Stimulated activated CD4-positive, alpha-beta T cell treated with anti-CD3 and anti-CD28 coated beads, Interleukin-12 subunit alpha, Interleukin-12 subunit beta, amount 100 ng/mL, for 4 hours (primary cell): ENCODE data around the gene GRM8.

Experiments
- DNase-seq: peaks from one replicate; pipeline ENCODE4 v3.0.0-alpha.2; 2020

Gene GRM8

GRCh38 chr7:127230192-127230925 lies 22.4 kb downstream of the GRM8 start:
- DNase-seq = no peak

- DNase-seq = no peak
These were observed 25.9 kb downstream of the GRM8 start for GRCh38 chr7:127226685-127227374.

- DNase-seq = no peak
These were observed 31.0 kb downstream of the GRM8 start for GRCh38 chr7:127221731-127222130.

- DNase-seq = no peak
These were observed 37.6 kb downstream of the GRM8 start for GRCh38 chr7:127214956-127215718.

- no peak for DNase-seq
These were observed 42.9 kb downstream of the GRM8 start for GRCh38 chr7:127209886-127210285.

GRCh38 chr7:127208860-127209259 lies 43.9 kb downstream of the GRM8 start:
- no peak for DNase-seq

GRCh38 chr7:127208351-127208750 lies 44.4 kb downstream of the GRM8 start:
- no peak for DNase-seq

GRCh38 chr7:127207806-127208205 lies 44.9 kb downstream of the GRM8 start:
- DNase-seq = no peak

GRCh38 chr7:127207230-127207629 lies 45.5 kb downstream of the GRM8 start:
- no peak for DNase-seq

- no peak for DNase-seq
These were observed 58.2 kb downstream of the GRM8 start for GRCh38 chr7:127194571-127194970.

- DNase-seq = no peak
These were observed 62.9 kb downstream of the GRM8 start for GRCh38 chr7:127189886-127190285.

- DNase-seq = no peak
These were observed 63.7 kb downstream of the GRM8 start for GRCh38 chr7:127189074-127189473.

- DNase-seq = no peak
These were observed 65.0 kb downstream of the GRM8 start for GRCh38 chr7:127187740-127188139.

- DNase-seq = no peak
These were observed 66.1 kb downstream of the GRM8 start for GRCh38 chr7:127186686-127187085.

GRCh38 chr7:127177156-127177555 lies 75.6 kb downstream of the GRM8 start:
- no peak for DNase-seq

GRCh38 chr7:127162366-127162765 lies 90.4 kb downstream of the GRM8 start:
- DNase-seq = no peak

GRCh38 chr7:127158659-127159058 lies 94.1 kb downstream of the GRM8 start:
- no peak for DNase-seq

GRCh38 chr7:127154958-127155357 lies 97.8 kb downstream of the GRM8 start:
- DNase-seq = no peak

GRCh38 chr7:127154101-127154500 lies 98.6 kb downstream of the GRM8 start:
- no peak for DNase-seq

- no peak for DNase-seq
These were observed 99.4 kb downstream of the GRM8 start for GRCh38 chr7:127153315-127153714.

GRCh38 chr7:127152423-127152822 lies 100.3 kb downstream of the GRM8 start:
- no peak for DNase-seq

GRCh38 chr7:127151379-127151778 lies 101.4 kb downstream of the GRM8 start:
- DNase-seq = no peak

GRCh38 chr7:127150543-127150942 lies 102.2 kb downstream of the GRM8 start:
- no peak for DNase-seq
